ENCODE measurements around the gene KLHL2.

The KLHL2 gene

DNA sequence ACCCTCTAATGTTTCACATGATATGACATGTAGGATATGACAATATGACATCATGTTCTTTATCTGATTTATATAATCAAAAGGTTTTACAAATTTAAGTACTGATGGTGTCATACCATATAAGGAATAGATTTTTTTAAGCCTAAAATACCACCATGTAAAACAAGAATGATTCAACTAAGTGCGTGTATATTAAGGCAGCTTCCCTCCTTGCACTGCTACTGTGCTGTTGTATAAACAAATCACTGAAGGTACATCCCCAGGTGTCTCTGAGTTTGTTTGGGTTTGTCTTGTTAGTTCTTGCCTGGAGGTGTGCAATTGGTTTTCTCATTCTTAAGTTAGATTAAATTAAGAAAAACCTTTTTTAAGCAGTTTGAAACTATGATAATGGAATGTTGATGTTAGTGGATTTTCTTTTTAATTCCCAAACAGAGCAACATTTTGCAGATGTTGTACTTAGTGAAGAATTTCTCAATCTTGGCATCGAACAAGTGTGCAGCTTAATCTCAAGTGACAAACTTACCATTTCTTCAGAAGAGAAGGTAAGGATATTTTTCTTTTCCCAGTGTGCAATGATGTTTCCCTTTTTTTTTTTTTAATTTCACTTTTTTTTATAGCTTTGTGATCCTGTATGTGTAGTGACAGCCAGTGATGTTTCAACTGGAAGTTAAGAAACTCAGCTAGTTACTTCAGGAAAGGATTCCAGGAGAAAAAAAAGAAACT lies 86.7 kb downstream of the KLHL2 start:
- DNase-seq = no peak

DNA sequence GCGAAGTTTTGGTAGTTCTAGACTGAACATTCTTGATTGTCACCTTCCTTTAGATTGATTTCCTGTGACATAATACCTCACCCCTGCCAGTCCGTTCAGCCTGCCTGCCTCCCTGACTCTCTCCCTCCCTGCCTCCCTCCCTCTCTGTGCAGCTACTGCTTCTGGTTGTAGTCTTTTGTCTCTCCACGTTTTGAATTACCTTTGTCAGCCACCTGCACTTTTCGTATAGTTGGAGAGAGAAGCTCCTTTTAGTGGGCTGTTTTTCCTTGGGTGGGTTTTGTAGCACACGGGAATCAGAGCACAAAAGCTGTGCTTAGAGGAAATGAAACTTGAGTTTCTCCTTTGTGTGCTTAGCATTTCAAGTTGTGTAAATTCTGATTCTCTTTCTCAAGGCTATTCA lies 87.5 kb downstream of the KLHL2 start:
- DNase-seq = no peak

DNA sequence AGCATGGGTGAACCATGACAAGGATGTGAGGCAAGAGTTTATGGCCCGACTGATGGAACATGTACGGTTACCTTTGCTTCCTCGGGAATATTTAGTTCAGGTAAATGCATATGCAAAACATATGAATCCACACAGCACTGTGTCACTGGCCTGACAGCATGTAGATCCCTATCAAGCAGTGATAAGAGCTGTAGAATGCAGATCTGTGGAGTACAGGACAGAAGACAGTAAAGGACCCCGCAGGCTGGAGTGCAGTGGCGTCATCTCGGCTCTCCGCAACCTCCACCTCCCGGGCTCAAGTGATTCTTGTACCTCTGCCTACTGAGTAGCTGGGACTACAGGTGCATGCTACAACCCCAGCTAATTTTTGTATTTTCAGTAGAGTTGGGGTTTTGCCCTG lies 90.3 kb downstream of the KLHL2 start:
- DNase-seq = no peak

GRCh38 chr4:165299399-165300060 lies 92.2 kb downstream of the KLHL2 start:
- DNase-seq = no peak

GRCh38 chr4:165301833-165302232 lies 94.5 kb downstream of the KLHL2 start:
- no peak for DNase-seq

GRCh38 chr4:165302658-165303057 lies 95.3 kb downstream of the KLHL2 start:
- no peak for DNase-seq

DNA sequence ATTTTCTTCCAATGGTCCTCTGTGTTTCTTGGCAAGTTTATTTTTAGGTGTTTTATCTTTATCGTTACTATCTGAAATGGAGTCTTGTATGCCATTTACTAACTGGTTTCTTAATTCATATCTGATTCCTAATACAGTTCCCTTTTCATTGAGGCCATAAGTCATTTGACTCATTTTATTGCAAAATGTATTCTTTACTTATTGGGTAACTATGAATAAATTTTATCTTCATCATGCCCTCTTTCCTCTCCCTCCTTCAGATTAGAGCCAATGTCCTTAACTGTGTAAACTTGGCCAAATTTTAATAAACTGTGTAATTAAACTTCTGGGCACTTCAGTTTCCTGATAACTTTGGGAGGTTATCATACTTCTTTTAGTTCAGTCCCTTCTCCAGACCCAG lies 100.8 kb downstream of the KLHL2 start:
- no peak for DNase-seq

- DNase-seq = no peak
Observed at GRCh38 chr4:165308606-165309005, 101.2 kb downstream of the KLHL2 start.

DNA sequence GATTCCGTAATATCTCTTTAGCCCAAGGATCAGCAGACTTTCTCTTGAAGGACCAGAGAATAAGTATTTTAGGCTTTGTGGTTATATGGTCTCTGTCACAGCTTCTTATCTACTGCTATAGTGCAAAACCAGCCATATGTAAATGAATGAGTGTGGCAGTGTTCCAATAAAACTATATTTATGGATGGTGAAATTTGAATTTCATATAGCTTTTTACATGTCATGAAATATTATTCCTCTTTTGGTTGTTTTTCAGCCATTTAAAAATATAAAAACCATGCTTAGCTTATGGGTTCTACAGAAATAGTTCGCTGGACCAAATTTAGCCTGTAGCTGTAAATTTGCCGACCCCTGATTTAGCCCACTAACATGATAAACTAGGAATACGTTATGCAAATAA lies 102.1 kb downstream of the KLHL2 start:
- no peak for DNase-seq

- DNase-seq = no peak
Observed at GRCh38 chr4:165312506-165312905, 105.1 kb downstream of the KLHL2 start.

DNA sequence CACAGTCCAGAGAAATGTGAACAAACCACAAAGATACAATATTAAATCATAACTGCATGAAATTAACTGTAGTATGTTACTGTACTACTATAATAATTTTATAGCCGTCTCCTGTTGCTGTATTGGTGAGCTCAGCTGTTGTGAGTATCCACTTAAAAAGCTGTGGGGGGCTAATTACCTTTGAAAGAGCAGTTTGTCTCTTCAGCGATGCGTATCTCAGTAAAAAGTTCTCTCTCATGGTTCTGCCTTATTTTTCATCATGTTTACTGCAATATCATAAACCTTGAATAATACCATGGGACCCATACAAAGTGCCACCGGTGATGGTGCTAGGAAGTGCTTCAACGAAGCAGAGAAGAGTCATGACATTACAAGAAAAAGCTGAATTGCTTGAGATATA lies 111.7 kb downstream of the KLHL2 start:
- DNase-seq = no peak

- no peak for DNase-seq
Observed at GRCh38 chr4:165319509-165319908, 112.1 kb downstream of the KLHL2 start.

DNA sequence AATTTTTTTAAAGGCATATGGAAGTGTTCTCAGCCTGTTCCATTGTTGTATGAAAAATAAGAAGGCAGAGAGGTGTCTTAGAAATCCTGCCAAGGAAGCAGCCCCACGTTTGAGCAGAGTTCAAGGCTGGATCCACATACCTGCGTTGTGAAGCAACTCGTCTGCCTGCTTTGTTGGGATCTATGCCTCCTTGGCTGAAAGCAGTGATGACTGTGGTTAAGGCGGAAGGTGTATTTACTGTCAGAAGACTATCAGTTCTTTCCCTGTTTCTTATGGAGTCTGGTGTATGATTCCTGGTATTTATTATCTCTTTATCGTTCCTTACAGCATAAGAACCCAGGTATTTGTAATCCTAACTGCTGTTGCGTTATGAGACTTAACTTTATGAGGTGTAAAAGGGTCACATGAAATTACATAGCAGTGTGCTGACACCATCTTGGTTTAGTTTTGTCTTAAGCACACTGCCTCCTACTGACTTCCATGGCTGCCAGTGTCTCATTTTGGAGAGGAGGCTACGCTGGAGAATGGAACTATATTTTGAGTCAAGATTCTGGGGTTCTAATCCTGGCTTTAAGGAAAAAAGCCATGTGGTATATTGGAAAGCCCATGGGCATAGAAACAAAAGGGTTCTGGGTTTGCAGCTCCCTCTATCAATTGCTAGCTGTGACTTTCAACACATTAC lies 117.0 kb downstream of the KLHL2 start:
- DNase-seq = no peak

- no peak for DNase-seq
Observed at GRCh38 chr4:165324918-165325304, 117.5 kb downstream of the KLHL2 start.

GRCh38 chr4:165325732-165326512 lies 118.6 kb downstream of the KLHL2 start:
- no peak for DNase-seq

GRCh38 chr4:165326831-165327210 lies 119.5 kb downstream of the KLHL2 start:
- no peak for DNase-seq

- peak; percentile 99 for DNase-seq
Observed at GRCh38 chr4:165327211-165328100, 120.1 kb downstream of the KLHL2 start, which contains the start of gene MSMO1. MSMO1 (plus strand) TSS chr4:165327669; CDS start chr4:165333371, 5,702 bp downstream.

DNA sequence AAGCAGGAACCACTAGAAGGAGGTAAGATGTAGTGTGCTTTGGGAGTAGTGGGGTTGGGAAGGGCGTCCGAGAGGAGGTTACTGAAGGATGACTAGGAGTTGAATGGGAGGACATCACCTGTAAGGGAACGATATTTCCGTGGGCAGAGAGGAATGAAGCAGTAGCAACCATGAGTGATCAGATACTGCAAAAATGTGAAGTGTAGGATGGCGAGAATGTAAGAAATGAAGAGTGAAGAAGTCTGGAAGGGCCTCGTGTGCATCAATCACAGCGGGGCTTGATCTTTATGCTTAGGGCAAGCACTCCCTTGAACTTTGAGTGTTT lies 120.7 kb downstream of the KLHL2 start:
- no peak for DNase-seq

DNA sequence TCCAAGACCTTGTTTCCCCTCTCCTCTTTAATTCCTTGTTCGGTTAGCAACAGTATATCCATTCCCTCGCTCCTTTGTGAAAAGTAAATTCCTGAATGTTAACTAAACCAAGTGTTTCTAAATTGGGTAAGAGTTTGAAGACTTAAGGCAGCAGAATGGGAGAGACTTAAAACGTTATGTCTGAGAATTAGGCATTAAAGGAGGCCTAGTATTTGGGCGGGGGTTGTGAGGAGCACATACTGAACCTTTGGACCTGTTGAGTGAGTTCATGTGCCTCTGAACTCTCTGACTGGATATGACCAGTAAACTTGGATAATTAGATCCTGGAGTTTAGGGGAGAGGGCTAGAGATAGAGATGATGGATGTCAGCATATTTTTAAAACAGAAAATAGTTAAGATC lies 121.3 kb downstream of the KLHL2 start:
- no peak for DNase-seq

DNA sequence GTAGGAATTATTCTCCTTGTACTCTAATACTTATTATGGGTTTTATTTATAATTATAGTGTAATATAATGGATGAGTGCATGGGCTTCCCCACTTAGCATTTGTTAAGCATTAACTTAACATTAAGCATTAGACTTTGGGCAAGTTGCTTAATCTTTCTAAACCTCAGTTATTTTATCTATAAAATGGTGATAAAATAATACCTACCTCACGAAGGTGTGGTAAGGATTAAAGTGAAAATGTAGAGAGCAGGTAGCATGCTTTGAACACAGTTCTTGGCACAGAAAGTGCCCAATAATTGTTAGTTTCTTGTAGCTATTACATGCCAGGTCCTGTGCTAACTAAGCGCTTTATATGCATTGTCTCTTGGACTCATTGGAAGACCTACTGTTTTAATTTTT lies 122.7 kb downstream of the KLHL2 start:
- DNase-seq = no peak

GRCh38 chr4:165330666-165331065 lies 123.3 kb downstream of the KLHL2 start:
- DNase-seq = no peak

DNA sequence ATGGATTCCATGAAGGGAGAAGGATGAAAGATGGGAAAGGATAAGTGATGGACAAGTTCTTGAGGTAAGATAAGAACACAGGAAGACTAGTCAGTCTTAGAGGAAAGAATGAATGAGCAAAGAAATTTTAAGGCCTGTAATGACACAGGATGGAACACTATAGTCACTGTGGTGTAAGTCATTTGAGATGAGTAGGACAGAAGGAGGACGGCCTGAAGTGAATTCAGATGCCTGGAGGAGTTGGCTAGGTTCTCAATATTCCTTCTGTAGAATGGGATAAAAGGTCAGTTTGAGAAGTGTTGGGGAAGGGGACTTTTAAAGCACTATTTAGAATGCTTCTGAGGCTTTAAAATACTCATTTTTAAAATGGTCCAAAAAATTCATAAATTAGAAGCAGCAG lies 124.0 kb downstream of the KLHL2 start:
- DNase-seq = no peak
